Astrocyte (in vitro differentiated cells and primary cell): Measurements from ENCODE around the gene KIAA1614. TPM values are rescaled to one million over a fixed set of nuclear protein-coding genes. Genes with fewer than 3 reads are reported as not detected.

Experiments
- DNase-seq: peaks from one replicate; pipeline ENCODE4 v3.0.0-alpha.2; 2010; ENCODE audit warnings: low read depth
- FAIRE-seq: peaks from 2 replicates; lab custom pipeline; 2011; peaks lifted over from hg19 to GRCh38; lab: Jason Lieb, UNC
- H2AFZ ChIP-seq: 2 replicates; pipeline ENCODE4 v1.6.0; 2012; ENCODE audit warnings: low read depth, low read length, inconsistent platforms
- H3K27ac ChIP-seq: 2 replicates; pipeline ENCODE4 v1.5.1; 2011; ENCODE audit warnings: low read depth, low read length, inconsistent platforms
- H3K27me3 ChIP-seq: 2 replicates; pipeline ENCODE4 v1.6.0; 2011; ENCODE audit warnings: low read length, inconsistent platforms; ENCODE audit not compliant: insufficient read depth
- H3K36me3 ChIP-seq: 2 replicates; pipeline ENCODE4 v1.5.1; 2011; ENCODE audit warnings: low read length, inconsistent platforms; ENCODE audit not compliant: insufficient read depth
- H3K4me1 ChIP-seq: 2 replicates; pipeline ENCODE4 v1.5.1; 2011; ENCODE audit warnings: low read length, inconsistent platforms; ENCODE audit not compliant: insufficient read depth
- H3K4me2 ChIP-seq: 2 replicates; pipeline ENCODE4 v1.6.0; 2012; ENCODE audit warnings: low read length, inconsistent platforms
- H3K4me3 ChIP-seq: 2 replicates; pipeline ENCODE4 v1.5.1; 2011; ENCODE audit warnings: low read depth, mild to moderate bottlenecking, low read length, inconsistent platforms; ENCODE audit not compliant: insufficient read depth
- H3K79me2 ChIP-seq: 2 replicates; pipeline ENCODE4 v1.6.0; 2012; ENCODE audit warnings: mild to moderate bottlenecking, low read length, inconsistent platforms; ENCODE audit not compliant: insufficient read depth
- H3K9ac ChIP-seq: 2 replicates; pipeline ENCODE4 v1.6.0; 2012; ENCODE audit warnings: mild to moderate bottlenecking, low read length, inconsistent platforms
- H3K9me3 ChIP-seq: 2 replicates; pipeline ENCODE4 v1.5.1; 2012; ENCODE audit warnings: low read depth, mild to moderate bottlenecking, low read length, inconsistent platforms; ENCODE audit not compliant: insufficient read depth
- H4K20me1 ChIP-seq: 2 replicates; pipeline ENCODE4 v1.6.0; 2012; ENCODE audit warnings: low read length, inconsistent platforms; ENCODE audit not compliant: insufficient read depth
- H3K27ac Mint-ChIP-seq: one replicate; pipeline ENCODE4 v1.8.0; 2021; ENCODE audit warnings: mild to moderate bottlenecking, mixed read lengths; ENCODE audit not compliant: unreplicated experiment
- H3K27me3 Mint-ChIP-seq: one replicate; pipeline ENCODE4 v1.8.0; 2021; ENCODE audit warnings: low read depth, mixed read lengths; ENCODE audit not compliant: unreplicated experiment
- H3K36me3 Mint-ChIP-seq: one replicate; pipeline ENCODE4 v1.8.0; 2021; ENCODE audit warnings: low read depth, mixed read lengths; ENCODE audit not compliant: unreplicated experiment
- H3K4me1 Mint-ChIP-seq: one replicate; pipeline ENCODE4 v1.8.0; 2021; ENCODE audit warnings: low read depth, mixed read lengths; ENCODE audit not compliant: unreplicated experiment
- H3K4me3 Mint-ChIP-seq: one replicate; pipeline ENCODE4 v1.8.0; 2021; ENCODE audit warnings: mild to moderate bottlenecking, moderate library complexity, mixed read lengths; ENCODE audit not compliant: unreplicated experiment
- H3K9me3 Mint-ChIP-seq: one replicate; pipeline ENCODE4 v1.8.0; 2021; ENCODE audit warnings: mild to moderate bottlenecking, mixed read lengths; ENCODE audit not compliant: unreplicated experiment
- EZH2 ChIP-seq: IDR thresholded peaks from 2 replicates; pipeline ENCODE4 v1.6.1; 2012; ENCODE audit warnings: mild to moderate bottlenecking, low read length, inconsistent platforms; ENCODE audit not compliant: insufficient read depth
- total RNA-seq: library from RNA; stranded (reverse); gene quantifications from 2 replicates; pipeline ENCODE4 v1.2.1, GENCODE V29; 2021
- TF ChIP-seq, protein P1 (sequence below): IDR thresholded peaks from 2 replicates; pipeline ENCODE4 v1.5.1; 2011; ENCODE audit warnings: low read depth, mild to moderate bottlenecking, inconsistent platforms, low read length, moderate library complexity; ENCODE audit not compliant: insufficient read depth

The KIAA1614 gene
- total RNA-seq, 1 donor from 2014 or later: 0.84 TPM

DNA sequence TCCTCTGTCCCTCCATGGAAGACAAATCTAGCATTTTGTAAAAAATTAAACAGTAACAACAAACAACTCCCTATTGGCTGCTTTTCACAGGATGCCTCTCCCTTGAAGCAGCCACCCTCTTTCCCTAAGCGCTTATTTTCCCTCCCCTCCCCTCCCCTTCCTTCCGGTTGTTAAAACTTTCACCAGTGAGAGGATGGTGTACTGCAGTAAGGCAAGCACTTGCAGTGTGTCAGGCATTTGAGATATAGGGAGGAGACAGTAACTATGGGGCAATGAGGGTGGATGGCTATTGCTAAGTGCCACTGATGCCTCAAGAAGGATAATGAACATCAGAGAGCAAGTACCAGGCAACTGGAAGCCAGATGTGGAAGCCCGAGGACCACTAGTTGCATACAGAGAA lies 19.1 kb upstream of the KIAA1614 start:
- Mint-ChIP-seq H3K9me3 (no peaks in the 10 kb centered on the region), H3K4me1 (peaks cover 5% of the 10 kb centered on the region), H3K4me3 (no peak overlapping the region), H3K36me3 (peaks cover 3% of the 10 kb centered on the region), H3K27ac (no peak overlapping the region), H3K27me3 (no peaks in the 10 kb centered on the region)
- DNase-seq (no peak), FAIRE-seq (no peak)
- TF ChIP-seq, protein P1, sequence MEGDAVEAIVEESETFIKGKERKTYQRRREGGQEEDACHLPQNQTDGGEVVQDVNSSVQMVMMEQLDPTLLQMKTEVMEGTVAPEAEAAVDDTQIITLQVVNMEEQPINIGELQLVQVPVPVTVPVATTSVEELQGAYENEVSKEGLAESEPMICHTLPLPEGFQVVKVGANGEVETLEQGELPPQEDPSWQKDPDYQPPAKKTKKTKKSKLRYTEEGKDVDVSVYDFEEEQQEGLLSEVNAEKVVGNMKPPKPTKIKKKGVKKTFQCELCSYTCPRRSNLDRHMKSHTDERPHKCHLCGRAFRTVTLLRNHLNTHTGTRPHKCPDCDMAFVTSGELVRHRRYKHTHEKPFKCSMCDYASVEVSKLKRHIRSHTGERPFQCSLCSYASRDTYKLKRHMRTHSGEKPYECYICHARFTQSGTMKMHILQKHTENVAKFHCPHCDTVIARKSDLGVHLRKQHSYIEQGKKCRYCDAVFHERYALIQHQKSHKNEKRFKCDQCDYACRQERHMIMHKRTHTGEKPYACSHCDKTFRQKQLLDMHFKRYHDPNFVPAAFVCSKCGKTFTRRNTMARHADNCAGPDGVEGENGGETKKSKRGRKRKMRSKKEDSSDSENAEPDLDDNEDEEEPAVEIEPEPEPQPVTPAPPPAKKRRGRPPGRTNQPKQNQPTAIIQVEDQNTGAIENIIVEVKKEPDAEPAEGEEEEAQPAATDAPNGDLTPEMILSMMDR: no peak
- TF ChIP-seq EZH2: no peak
- no peak overlapping the region for H3K4me2 ChIP-seq
- no peaks in the 10 kb centered on the region for H3K27me3 ChIP-seq
- H3K36me3 ChIP-seq: no peaks in the 10 kb centered on the region
- no peak overlapping the region for H3K9ac ChIP-seq
- no peak overlapping the region for H2AFZ ChIP-seq
- H4K20me1 ChIP-seq: no peaks in the 10 kb centered on the region
- H3K9me3 ChIP-seq: no peaks in the 10 kb centered on the region
- H3K4me1 ChIP-seq: no peaks in the 10 kb centered on the region
- no peak overlapping the region for H3K4me3 ChIP-seq
- no peaks in the 10 kb centered on the region for H3K79me2 ChIP-seq
- no peak overlapping the region for H3K27ac ChIP-seq

DNA sequence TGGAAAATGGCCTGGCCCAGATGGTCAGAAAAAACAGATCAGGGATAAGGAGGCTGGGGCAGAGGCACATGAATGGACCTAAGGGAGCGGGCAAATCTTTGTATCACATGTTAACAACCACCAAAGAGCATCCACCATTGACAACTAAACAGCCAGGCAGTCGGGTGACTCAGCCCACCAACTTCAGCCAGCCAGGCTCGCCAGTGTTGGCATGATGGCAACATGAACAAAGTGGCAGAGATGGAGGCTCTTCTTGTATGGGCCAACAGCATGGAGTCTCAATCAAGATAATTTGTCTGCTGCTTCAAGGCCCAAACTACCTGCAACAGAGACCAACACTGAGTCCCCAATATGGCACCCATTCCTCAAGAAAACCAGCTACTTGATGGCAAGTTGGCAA lies 16.5 kb upstream of the KIAA1614 start:
- H3K4me3 ChIP-seq: no peak overlapping the region
- H3K36me3 Mint-ChIP-seq: peaks cover 11% of the 10 kb centered on the region
- H3K4me2 ChIP-seq: no peak overlapping the region
- H3K36me3 ChIP-seq: no peaks in the 10 kb centered on the region
- H3K79me2 ChIP-seq: no peaks in the 10 kb centered on the region
- no peak overlapping the region for H3K9ac ChIP-seq
- TF ChIP-seq, protein P1: no peak
- no peak for TF ChIP-seq EZH2
- no peak overlapping the region for H3K27ac Mint-ChIP-seq
- peaks cover 5% of the 10 kb centered on the region for H3K4me1 Mint-ChIP-seq
- H2AFZ ChIP-seq: no peak overlapping the region
- no peaks in the 10 kb centered on the region for H4K20me1 ChIP-seq
- no peaks in the 10 kb centered on the region for H3K9me3 ChIP-seq
- no peak for FAIRE-seq
- H3K9me3 Mint-ChIP-seq: no peaks in the 10 kb centered on the region
- H3K4me3 Mint-ChIP-seq: no peak overlapping the region
- no peak overlapping the region for H3K27ac ChIP-seq
- H3K27me3 Mint-ChIP-seq: no peaks in the 10 kb centered on the region
- H3K4me1 ChIP-seq: no peaks in the 10 kb centered on the region
- no peaks in the 10 kb centered on the region for H3K27me3 ChIP-seq
- no peak for DNase-seq

DNA sequence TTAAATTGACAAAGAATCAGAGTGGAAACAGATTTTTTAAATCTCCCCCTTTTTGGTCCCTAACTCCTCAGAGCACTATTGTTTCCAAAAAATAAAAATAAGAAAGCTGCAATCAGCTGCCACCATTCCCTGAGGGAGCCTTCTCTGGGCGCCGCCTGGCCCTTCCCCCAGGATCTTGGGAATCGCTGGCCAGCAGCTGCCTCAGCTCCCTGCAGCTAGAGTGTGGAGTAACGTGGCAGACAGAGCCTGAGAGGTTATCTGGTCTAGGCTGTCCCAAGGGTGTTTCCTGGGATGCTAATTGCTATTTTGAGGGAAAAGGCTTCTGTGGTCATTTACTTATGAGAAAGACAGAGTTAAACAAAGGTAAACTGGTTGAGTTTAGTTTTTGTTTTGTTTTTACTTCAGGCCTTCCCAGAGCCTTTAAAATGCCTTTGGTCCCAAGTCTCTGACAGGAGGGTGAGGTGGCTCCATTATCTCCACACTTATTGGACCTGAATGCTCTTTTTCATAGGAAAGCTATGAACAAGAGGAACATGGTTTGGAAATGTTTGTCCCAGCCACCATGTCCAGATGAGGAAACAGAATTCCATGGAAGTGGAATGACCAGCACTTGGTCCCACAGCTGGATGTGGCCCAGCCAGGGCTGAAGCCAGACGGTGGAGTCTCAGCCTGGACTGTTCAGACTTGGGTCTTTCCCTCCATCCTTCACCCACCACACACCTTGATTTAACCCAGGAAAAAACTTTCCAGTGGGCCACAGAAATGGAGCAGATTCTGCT lies 14.1 kb upstream of the KIAA1614 start:
- peaks cover 6% of the 10 kb centered on the region for H3K27me3 Mint-ChIP-seq
- no peak overlapping the region for H3K4me3 Mint-ChIP-seq
- no peak for FAIRE-seq
- H3K4me1 Mint-ChIP-seq: peaks cover 5% of the 10 kb centered on the region
- H3K36me3 Mint-ChIP-seq: peaks cover 11% of the 10 kb centered on the region
- H3K9me3 Mint-ChIP-seq: peaks cover 3% of the 10 kb centered on the region
- DNase-seq: no peak
- Histone ChIP-seq H3K4me1 (no peaks in the 10 kb centered on the region), H4K20me1 (no peaks in the 10 kb centered on the region), H3K79me2 (no peaks in the 10 kb centered on the region), H3K27ac (no peak overlapping the region), H2AFZ (no peak overlapping the region), H3K27me3 (no peaks in the 10 kb centered on the region), H3K36me3 (no peaks in the 10 kb centered on the region), H3K9me3 (no peaks in the 10 kb centered on the region), H3K9ac (no peak overlapping the region), H3K4me3 (no peak overlapping the region), H3K4me2 (no peak overlapping the region)
- TF ChIP-seq EZH2: no peak
- TF ChIP-seq, protein P1: no peak
- no peak overlapping the region for H3K27ac Mint-ChIP-seq
